ENCODE data around the gene CTTN.

GRCh38 chr11:70460111-70460510, 61.8 kb downstream of the CTTN start:
- TF ChIP-seq CTCF (IDR thresholded peaks at IDR 0.05) (no peak), POLR2A (IDR thresholded peaks at IDR 0.05) (no peak)

Measured in Peyer's patch (tissue), 4 donors.